Measurements from ENCODE around the gene HMGCR.

Gene HMGCR

DNA sequence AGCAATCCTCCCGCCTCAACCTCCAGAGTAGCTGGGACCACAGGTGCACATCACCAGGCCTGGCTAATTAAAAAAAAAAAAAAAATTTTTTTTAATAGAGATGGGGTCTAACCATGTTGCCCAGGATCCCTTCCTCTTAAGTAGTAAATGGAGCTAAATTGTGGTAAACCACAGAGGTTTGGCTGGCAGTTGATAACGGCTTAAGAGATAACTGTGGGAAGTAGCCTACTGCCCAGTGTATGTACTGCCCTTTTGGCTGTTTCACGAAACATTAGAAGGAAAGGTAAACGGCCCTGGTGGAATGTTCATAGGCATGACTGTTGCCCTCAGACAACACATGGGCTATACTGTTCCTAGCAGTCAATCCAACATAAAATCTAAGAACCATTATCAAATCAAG is 44.4 kb downstream of the HMGCR start:
- DNase-seq (ENCODE audit: low spot score): no peak

DNA sequence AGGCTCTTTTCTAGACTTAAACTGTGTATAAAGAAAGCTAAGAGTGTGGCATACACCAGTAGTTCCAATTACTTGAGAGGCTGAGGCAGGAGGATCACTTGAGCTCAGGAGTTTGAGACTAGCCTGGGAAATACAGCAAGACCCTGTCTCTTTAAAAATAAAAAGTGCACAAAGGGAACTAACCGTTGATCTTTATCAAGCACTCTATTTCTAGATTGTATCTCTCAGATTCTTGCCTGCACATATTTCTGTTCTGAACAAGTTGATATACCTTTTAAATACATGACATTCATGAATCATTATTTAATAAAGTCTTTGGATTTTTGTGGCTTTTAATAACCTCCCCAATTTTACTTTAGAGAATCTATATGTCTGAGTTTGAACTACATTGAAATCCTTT is 47.2 kb downstream of the HMGCR start:
- DNase-seq (ENCODE audit: low spot score): no peak

DNA sequence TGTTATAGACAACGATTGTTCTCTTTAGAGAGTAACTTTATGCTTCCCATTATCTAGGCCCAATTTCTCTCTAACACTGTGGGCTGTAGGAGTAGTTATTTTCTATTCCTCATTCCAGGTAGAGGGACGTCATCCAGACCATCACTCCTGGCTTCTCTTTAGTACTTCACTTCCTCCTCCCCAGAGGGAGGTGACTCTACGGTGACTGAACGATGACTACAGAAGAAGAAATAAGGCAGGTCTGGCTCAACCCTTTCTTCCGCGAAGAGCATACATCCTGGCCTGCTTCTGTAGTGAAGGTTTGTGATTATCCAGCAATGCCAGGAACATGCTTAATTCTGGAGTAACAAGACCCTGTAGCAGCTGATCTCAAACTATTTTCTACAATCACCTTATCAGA is 50.8 kb downstream of the HMGCR start:
- DNase-seq (ENCODE audit: low spot score): no peak

- DNase-seq (ENCODE audit: low spot score): no peak
These were observed 52.4 kb downstream of the HMGCR start for GRCh38 chr5:75389430-75389829.

GRCh38 chr5:75395277-75395676 is 58.3 kb downstream of the HMGCR start:
- no peak for DNase-seq (ENCODE audit: low spot score)

DNA sequence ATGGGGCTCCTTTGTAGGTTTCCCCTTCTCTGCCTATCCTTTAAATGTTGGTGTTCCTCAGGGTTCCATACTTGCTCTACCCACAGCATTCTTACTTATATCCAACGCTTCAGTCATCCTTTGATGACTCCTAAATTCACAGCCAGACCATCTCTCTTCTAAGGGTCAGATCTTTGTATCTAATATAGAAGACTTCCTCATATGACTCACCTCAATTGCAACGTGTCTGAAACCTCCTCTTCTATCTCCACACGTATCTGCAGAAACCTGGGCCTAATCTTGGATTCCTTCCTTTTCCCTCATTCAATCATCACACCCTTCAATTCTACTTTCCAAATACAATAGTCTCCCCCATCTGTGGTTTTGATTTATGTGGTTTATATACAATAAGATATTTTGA is 68.3 kb downstream of the HMGCR start:
- DNase-seq (ENCODE audit: low spot score): no peak
